Measurements from ENCODE around the gene MEOX1. TPM values are rescaled to one million over a fixed set of nuclear protein-coding genes. Genes with fewer than 3 reads are reported as not detected.

MEOX1 gene
- total and polyA plus RNA-seq, 2 of the 13 experiments (the other 11 are each of a cell fraction or from before 2014, with no cell fraction given): not detected

DNA sequence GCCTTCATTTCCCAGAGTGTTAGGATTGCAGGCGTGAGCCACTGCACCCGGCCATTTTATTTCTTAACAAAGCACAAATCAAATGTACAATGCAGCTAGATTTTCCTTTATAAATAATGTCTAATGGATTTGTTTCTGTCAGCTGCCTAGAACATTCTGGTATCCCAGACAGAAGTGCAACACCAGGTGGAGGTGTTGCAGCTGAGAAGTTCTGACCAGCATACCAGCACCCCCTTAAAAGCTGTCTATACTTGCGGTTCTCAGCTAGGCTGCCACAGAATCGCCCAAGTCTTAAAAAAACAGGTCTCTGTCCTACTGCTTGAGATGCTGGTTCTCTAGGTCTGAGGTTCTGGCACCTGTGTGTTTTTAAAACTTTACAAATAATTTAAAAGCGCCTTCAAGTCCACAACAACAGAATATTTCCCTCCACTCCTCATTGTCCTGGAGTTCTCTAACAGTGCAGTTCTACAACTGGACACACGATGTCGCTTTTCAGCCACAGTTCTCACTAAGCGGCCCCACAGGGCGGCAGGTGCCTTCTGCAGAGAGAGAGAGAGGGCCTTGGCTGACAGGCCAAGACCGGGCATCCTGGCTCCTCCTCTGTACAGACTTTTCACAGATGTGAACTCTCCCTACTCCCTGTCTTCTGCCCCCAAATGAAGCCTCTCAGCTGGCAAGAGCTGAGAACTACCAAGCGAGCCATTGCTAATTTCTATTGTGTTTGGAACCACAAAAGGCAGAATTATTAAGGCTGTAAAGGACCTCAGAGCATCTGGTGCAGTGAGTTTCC lies 32.6 kb upstream of the MEOX1 start (continued):
- TF ChIP-seq, protein P1, sequence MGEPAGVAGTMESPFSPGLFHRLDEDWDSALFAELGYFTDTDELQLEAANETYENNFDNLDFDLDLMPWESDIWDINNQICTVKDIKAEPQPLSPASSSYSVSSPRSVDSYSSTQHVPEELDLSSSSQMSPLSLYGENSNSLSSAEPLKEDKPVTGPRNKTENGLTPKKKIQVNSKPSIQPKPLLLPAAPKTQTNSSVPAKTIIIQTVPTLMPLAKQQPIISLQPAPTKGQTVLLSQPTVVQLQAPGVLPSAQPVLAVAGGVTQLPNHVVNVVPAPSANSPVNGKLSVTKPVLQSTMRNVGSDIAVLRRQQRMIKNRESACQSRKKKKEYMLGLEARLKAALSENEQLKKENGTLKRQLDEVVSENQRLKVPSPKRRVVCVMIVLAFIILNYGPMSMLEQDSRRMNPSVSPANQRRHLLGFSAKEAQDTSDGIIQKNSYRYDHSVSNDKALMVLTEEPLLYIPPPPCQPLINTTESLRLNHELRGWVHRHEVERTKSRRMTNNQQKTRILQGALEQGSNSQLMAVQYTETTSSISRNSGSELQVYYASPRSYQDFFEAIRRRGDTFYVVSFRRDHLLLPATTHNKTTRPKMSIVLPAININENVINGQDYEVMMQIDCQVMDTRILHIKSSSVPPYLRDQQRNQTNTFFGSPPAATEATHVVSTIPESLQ (CRISPR knock-in tag; conservative IDR thresholded peaks at IDR 0.05): no peak
- TF ChIP-seq ELF4 (CRISPR knock-in tag; IDR thresholded peaks at IDR 0.05; ENCODE audit: borderline replicate concordance) (no peak), SMAD9 (CRISPR knock-in tag; IDR thresholded peaks at IDR 0.05) (no peak), SMARCE1 (IDR thresholded peaks at IDR 0.05; ENCODE audit: borderline replicate concordance) (no peak), ZFP62 (CRISPR knock-in tag; IDR thresholded peaks at IDR 0.05) (no peak), SP5 (CRISPR knock-in tag; IDR thresholded peaks at IDR 0.05; ENCODE audit: borderline replicate concordance, low read depth) (no peak), HES4 (CRISPR knock-in tag; IDR thresholded peaks at IDR 0.05; ENCODE audit: borderline replicate concordance) (no peak), ATAD3A (CRISPR knock-in tag; IDR thresholded peaks at IDR 0.05) (no peak), GTF2F1 (IDR thresholded peaks at IDR 0.05; ENCODE audit: low read length) (no peak), ATF1 (CRISPR knock-in tag; IDR thresholded peaks at IDR 0.05) (no peak), ZNF337 (CRISPR knock-in tag; IDR thresholded peaks at IDR 0.05; ENCODE audit: borderline replicate concordance, low read depth) (no peak), ZNF224 (CRISPR knock-in tag; IDR thresholded peaks at IDR 0.05) (no peak), HNF4A (CRISPR knock-in tag; IDR thresholded peaks at IDR 0.05) (0 out of 2 replicates have a peak, but pooled peaks have one; percentile 16), ZNF282 (IDR thresholded peaks at IDR 0.05; ENCODE audit: partially characterized antibody) (no peak)
- TF ChIP-seq, protein P2, sequence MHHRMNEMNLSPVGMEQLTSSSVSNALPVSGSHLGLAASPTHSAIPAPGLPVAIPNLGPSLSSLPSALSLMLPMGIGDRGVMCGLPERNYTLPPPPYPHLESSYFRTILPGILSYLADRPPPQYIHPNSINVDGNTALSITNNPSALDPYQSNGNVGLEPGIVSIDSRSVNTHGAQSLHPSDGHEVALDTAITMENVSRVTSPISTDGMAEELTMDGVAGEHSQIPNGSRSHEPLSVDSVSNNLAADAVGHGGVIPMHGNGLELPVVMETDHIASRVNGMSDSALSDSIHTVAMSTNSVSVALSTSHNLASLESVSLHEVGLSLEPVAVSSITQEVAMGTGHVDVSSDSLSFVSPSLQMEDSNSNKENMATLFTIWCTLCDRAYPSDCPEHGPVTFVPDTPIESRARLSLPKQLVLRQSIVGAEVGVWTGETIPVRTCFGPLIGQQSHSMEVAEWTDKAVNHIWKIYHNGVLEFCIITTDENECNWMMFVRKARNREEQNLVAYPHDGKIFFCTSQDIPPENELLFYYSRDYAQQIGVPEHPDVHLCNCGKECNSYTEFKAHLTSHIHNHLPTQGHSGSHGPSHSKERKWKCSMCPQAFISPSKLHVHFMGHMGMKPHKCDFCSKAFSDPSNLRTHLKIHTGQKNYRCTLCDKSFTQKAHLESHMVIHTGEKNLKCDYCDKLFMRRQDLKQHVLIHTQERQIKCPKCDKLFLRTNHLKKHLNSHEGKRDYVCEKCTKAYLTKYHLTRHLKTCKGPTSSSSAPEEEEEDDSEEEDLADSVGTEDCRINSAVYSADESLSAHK (CRISPR knock-in tag; IDR thresholded peaks at IDR 0.05; ENCODE audit: borderline replicate concordance): no peak
- TF ChIP-seq, protein P3, sequence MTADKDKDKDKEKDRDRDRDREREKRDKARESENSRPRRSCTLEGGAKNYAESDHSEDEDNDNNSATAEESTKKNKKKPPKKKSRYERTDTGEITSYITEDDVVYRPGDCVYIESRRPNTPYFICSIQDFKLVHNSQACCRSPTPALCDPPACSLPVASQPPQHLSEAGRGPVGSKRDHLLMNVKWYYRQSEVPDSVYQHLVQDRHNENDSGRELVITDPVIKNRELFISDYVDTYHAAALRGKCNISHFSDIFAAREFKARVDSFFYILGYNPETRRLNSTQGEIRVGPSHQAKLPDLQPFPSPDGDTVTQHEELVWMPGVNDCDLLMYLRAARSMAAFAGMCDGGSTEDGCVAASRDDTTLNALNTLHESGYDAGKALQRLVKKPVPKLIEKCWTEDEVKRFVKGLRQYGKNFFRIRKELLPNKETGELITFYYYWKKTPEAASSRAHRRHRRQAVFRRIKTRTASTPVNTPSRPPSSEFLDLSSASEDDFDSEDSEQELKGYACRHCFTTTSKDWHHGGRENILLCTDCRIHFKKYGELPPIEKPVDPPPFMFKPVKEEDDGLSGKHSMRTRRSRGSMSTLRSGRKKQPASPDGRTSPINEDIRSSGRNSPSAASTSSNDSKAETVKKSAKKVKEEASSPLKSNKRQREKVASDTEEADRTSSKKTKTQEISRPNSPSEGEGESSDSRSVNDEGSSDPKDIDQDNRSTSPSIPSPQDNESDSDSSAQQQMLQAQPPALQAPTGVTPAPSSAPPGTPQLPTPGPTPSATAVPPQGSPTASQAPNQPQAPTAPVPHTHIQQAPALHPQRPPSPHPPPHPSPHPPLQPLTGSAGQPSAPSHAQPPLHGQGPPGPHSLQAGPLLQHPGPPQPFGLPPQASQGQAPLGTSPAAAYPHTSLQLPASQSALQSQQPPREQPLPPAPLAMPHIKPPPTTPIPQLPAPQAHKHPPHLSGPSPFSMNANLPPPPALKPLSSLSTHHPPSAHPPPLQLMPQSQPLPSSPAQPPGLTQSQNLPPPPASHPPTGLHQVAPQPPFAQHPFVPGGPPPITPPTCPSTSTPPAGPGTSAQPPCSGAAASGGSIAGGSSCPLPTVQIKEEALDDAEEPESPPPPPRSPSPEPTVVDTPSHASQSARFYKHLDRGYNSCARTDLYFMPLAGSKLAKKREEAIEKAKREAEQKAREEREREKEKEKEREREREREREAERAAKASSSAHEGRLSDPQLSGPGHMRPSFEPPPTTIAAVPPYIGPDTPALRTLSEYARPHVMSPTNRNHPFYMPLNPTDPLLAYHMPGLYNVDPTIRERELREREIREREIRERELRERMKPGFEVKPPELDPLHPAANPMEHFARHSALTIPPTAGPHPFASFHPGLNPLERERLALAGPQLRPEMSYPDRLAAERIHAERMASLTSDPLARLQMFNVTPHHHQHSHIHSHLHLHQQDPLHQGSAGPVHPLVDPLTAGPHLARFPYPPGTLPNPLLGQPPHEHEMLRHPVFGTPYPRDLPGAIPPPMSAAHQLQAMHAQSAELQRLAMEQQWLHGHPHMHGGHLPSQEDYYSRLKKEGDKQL (CRISPR knock-in tag; IDR thresholded peaks at IDR 0.05; ENCODE audit: low read depth): no peak
- TF ChIP-seq, protein P4, sequence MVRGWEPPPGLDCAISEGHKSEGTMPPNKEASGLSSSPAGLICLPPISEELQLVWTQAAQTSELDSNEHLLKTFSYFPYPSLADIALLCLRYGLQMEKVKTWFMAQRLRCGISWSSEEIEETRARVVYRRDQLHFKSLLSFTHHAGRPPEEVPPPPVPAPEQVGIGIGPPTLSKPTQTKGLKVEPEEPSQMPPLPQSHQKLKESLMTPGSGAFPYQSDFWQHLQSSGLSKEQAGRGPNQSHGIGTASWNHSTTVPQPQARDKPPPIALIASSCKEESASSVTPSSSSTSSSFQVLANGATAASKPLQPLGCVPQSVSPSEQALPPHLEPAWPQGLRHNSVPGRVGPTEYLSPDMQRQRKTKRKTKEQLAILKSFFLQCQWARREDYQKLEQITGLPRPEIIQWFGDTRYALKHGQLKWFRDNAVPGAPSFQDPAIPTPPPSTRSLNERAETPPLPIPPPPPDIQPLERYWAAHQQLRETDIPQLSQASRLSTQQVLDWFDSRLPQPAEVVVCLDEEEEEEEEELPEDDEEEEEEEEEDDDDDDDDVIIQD (CRISPR knock-in tag; IDR thresholded peaks at IDR 0.05; ENCODE audit: low read depth): 0 out of 2 replicates have a peak, but pooled peaks have one; percentile 40
